NCI-H1105 treated with DMSO at 0.1 percent for 48 hours (cell line): ENCODE results near the gene YWHAQ.
"Not testable (repeated sequence)": the region's sequence is repeated elsewhere in the genome, so short reads cannot be mapped to it uniquely, and the experiment has no call there.

Source experiments
- DNase-seq: peaks from one replicate; lab custom pipeline; 2025; lab: John Stamatoyannopoulos, UW

The YWHAQ gene

GRCh38 chr2:9594366-9595054, 36.3 kb downstream of the YWHAQ start:
- DNase-seq: no peak

GRCh38 chr2:9593925-9594324, 36.9 kb downstream of the YWHAQ start:
- no peak for DNase-seq

- DNase-seq: no peak
Measured at GRCh38 chr2:9592699-9593098, 38.1 kb downstream of the YWHAQ start.

GRCh38 chr2:9590641-9591040, 40.2 kb downstream of the YWHAQ start:
- no peak for DNase-seq

GRCh38 chr2:9586465-9586864, 44.3 kb downstream of the YWHAQ start:
- DNase-seq: no peak

- no peak for DNase-seq
Measured at GRCh38 chr2:9585486-9585885, 45.3 kb downstream of the YWHAQ start.

- not testable (repeated sequence) for DNase-seq
Measured at GRCh38 chr2:9584902-9585301, 45.9 kb downstream of the YWHAQ start.

- no peak for DNase-seq
Measured at GRCh38 chr2:9582624-9583023, 48.2 kb downstream of the YWHAQ start.

GRCh38 chr2:9578467-9579235, 52.1 kb downstream of the YWHAQ start:
- DNase-seq: no peak

- no peak for DNase-seq
Measured at GRCh38 chr2:9574331-9574730, 56.5 kb downstream of the YWHAQ start.

- no peak for DNase-seq
Measured at GRCh38 chr2:9573840-9574239, 57.0 kb downstream of the YWHAQ start.

- DNase-seq: no peak
Measured at GRCh38 chr2:9573013-9573720, 57.6 kb downstream of the YWHAQ start.

GRCh38 chr2:9570182-9571060, 60.4 kb downstream of the YWHAQ start:
- DNase-seq: no peak

GRCh38 chr2:9565436-9566153, 65.2 kb downstream of the YWHAQ start:
- DNase-seq: no peak

GRCh38 chr2:9560628-9561027, 70.2 kb downstream of the YWHAQ start:
- no peak for DNase-seq

- no peak for DNase-seq
Measured at GRCh38 chr2:9558948-9559381, 71.8 kb downstream of the YWHAQ start.

- DNase-seq: no peak
Measured at GRCh38 chr2:9556121-9556743, 74.6 kb downstream of the YWHAQ start.

GRCh38 chr2:9555297-9556120, 75.3 kb downstream of the YWHAQ start, which contains the start of gene ADAM17:
ADAM17 (minus strand) TSS chr2:9555830; CDS start chr2:9555605, 225 bp downstream.
- DNase-seq: peak; percentile 85

GRCh38 chr2:9554921-9555296, 75.9 kb downstream of the YWHAQ start:
- peak; percentile 44 for DNase-seq
